A549 (cell line): ENCODE results near the gene ABCA1. TPM values are rescaled to one million over a fixed set of nuclear protein-coding genes. Genes with fewer than 3 reads are reported as not detected.
A peak's percentile ranks its signal among the peaks of the same experiment; 100 is the strongest.

Source experiments
- ATAC-seq, 2 experiments: fragments of 200-7000 bp in 1 of 2; fragments of >200 bp in 1 of 2; cut with Nextera tagmentation in 1 of 2; cut with Tn5 transposase in 1 of 2; 3 replicates each; pipeline versions ENCODE4 v1.8.0 to v1.9.1; 2018 to 2020; ENCODE audit warnings: mild to moderate bottlenecking in 1 of 2, moderate library complexity in 1 of 2
- CTCF ChIA-PET: fragments of 300-600 bp; sonication (Branson Sonifier 250); formaldehyde crosslinking; extraction: SDS; loops from one replicate; lab custom pipeline; 2021; ENCODE audit warnings: antibody characterized with exemption, inconsistent platforms; lab: Yijun Ruan, JAX
- POLR2A ChIA-PET: fragments of 350-600 bp; formaldehyde crosslinking; extraction: SDS; loops from one replicate; lab custom pipeline; 2021; ENCODE audit warnings: antibody characterized with exemption, inconsistent platforms; lab: Yijun Ruan, JAX
- DNase-seq, 2 experiments: peaks; one replicate each; pipeline versions ENCODE4 v3.0.0 to v3.0.0-alpha.2; 2011 to 2016; ENCODE audit warnings: low read depth in 1 of 2, low spot score in 1 of 2
- FAIRE-seq: peaks from 2 replicates; lab custom pipeline; 2011; peaks lifted over from hg19 to GRCh38; lab: Jason Lieb, UNC
- H3K27ac ChIP-seq, 2 experiments: fragments of >200 bp; sonication (Bioruptor Twin); formaldehyde crosslinking; 3 replicates each; pipeline ENCODE4 v1.5.1; 2016 to 2017
- H3K4me1 ChIP-seq: fragments of >200 bp; sonication (Bioruptor Twin); formaldehyde crosslinking; 3 replicates; pipeline ENCODE4 v1.6.1; 2016
- H3K4me2 ChIP-seq: fragments of >200 bp; sonication (Bioruptor Twin); formaldehyde crosslinking; 3 replicates; pipeline ENCODE4 v1.6.1; 2016
- H3K4me3 ChIP-seq: fragments of >200 bp; sonication (Bioruptor Twin); formaldehyde crosslinking; 3 replicates; pipeline ENCODE4 v1.5.1; 2016
- H3K9me3 ChIP-seq: fragments of >200 bp; sonication (Bioruptor Twin); formaldehyde crosslinking; 3 replicates; pipeline ENCODE4 v1.6.1; 2016
- ATOH8 ChIP-seq: fragments of 250-450 bp; sonication (Bioruptor Pico); IDR thresholded peaks from 2 replicates; pipeline ENCODE4 v1.5.0; 2020; ENCODE audit warnings: low read depth, mild to moderate bottlenecking, moderate library complexity
- CBX2 ChIP-seq: fragments of 200-600 bp; sonication (generic); IDR thresholded peaks from 2 replicates; pipeline ENCODE4 v1.6.1; 2016; ENCODE audit warnings: low read depth, mild to moderate bottlenecking, borderline replicate concordance
- CTCF ChIP-seq: fragments of >200 bp; sonication (Bioruptor Twin); formaldehyde crosslinking; IDR thresholded peaks from 3 replicates; pipeline ENCODE4 v1.5.1; 2016
- E2F6 ChIP-seq: IDR thresholded peaks from 2 replicates; pipeline ENCODE4 v1.6.1; 2012; ENCODE audit warnings: low read depth, borderline replicate concordance
- ELK1 ChIP-seq: fragments of 150-350 bp; IDR thresholded peaks from 2 replicates; pipeline ENCODE4 v1.6.1; 2014; ENCODE audit warnings: low read depth, mild to moderate bottlenecking, low read length
- FOSB ChIP-seq: fragments of 250-450 bp; sonication (Bioruptor Pico); IDR thresholded peaks from 2 replicates; pipeline ENCODE4 v1.5.0; 2020; ENCODE audit warnings: mild to moderate bottlenecking, moderate library complexity
- FOXS1 ChIP-seq: fragments of 250-450 bp; sonication (Bioruptor Pico); IDR thresholded peaks from 2 replicates; pipeline ENCODE4 v1.5.0; 2020; ENCODE audit warnings: mild to moderate bottlenecking, moderate library complexity
- HMGXB4 ChIP-seq: fragments of 250-450 bp; sonication (Bioruptor Pico); IDR thresholded peaks from 2 replicates; pipeline ENCODE4 v1.5.0; 2021; ENCODE audit warnings: mild to moderate bottlenecking, moderate library complexity, borderline replicate concordance
- KDM1A ChIP-seq: fragments of 200-600 bp; sonication (generic); IDR thresholded peaks from 2 replicates; pipeline ENCODE4 v1.6.1; 2016; ENCODE audit warnings: low read depth, mild to moderate bottlenecking
- MAZ ChIP-seq: fragments of 150-350 bp; IDR thresholded peaks from 2 replicates; pipeline ENCODE4 v1.6.1; 2014; ENCODE audit warnings: antibody characterized with exemption, low read depth, low read length, borderline replicate concordance
- NFE2L2 ChIP-seq: fragments of 150-350 bp; conservative IDR thresholded peaks from 2 replicates; pipeline ENCODE4 v1.6.1; 2014; ENCODE audit warnings: low read length
- PBX3 ChIP-seq: IDR thresholded peaks from 2 replicates; pipeline ENCODE4 v1.6.1; 2012
- POLR2A ChIP-seq: IDR thresholded peaks from 2 replicates; pipeline ENCODE4 v1.6.1; 2012; ENCODE audit warnings: mild to moderate bottlenecking, low read length
- RAD21 ChIP-seq, 2 experiments: fragments of >200 bp in 1 of 2; sonication (Bioruptor Twin) in 1 of 2; formaldehyde crosslinking in 1 of 2; IDR thresholded peaks in 1 of 2; conservative IDR thresholded peaks in 1 of 2; 2 replicates in 1 of 2; 3 replicates in 1 of 2; pipeline ENCODE4 v1.6.1; 2012 to 2018; ENCODE audit warnings: inconsistent platforms in 1 of 2
- RCOR1 ChIP-seq: fragments of 150-350 bp; IDR thresholded peaks from 2 replicates; pipeline ENCODE4 v1.6.1; 2014; ENCODE audit warnings: antibody characterized with exemption, low read length, low read depth
- RFX5 ChIP-seq: fragments of 450-650 bp; IDR thresholded peaks from 2 replicates; pipeline ENCODE4 v1.7.1; 2014; ENCODE audit warnings: antibody characterized with exemption, mild to moderate bottlenecking, moderate library complexity
- RNF2 ChIP-seq: fragments of 200-600 bp; sonication (generic); IDR thresholded peaks from 2 replicates; pipeline ENCODE4 v1.6.1; 2016; ENCODE audit warnings: low read depth, mild to moderate bottlenecking, antibody characterized with exemption, moderate library complexity, borderline replicate concordance
- TFCP2L1 ChIP-seq: fragments of 250-450 bp; sonication (Bioruptor Pico); IDR thresholded peaks from 2 replicates; pipeline ENCODE4 v1.5.0; 2021; ENCODE audit warnings: mild to moderate bottlenecking
- TP53 ChIP-seq: fragments of 250-450 bp; sonication (Bioruptor Pico); IDR thresholded peaks from 2 replicates; pipeline ENCODE4 v1.5.0; 2021; ENCODE audit warnings: mild to moderate bottlenecking, moderate library complexity
- ZFP36 ChIP-seq: fragments of 450-650 bp; IDR thresholded peaks from 2 replicates; pipeline ENCODE4 v1.6.1; 2014; ENCODE audit warnings: borderline replicate concordance; ENCODE audit not compliant: partially characterized antibody
- ZNF302 ChIP-seq: fragments of 250-450 bp; sonication (Bioruptor Pico); IDR thresholded peaks from 2 replicates; pipeline ENCODE4 v1.9.0; 2021; ENCODE audit warnings: inconsistent platforms, mild to moderate bottlenecking, moderate library complexity
- WGBS: methylation state at CpG from one replicate; pipeline ENCODE4 v1.1.6; 2017; ENCODE audit errors: missing lambda C conversion rate; 5-methylcytosine and 5-hydroxymethylcytosine counted together
- polyA plus RNA-seq, 4 experiments: library from polyadenylated mRNA; depleted of rRNA in 3 of 4; stranded (reverse); fragments of >200 nt; fragmentation: RNase III in 1 of 4; extraction: RNeasy Plus Mini Kit Qiagen cat#74134 plus additional on column Dnase treatment in 1 of 4; gene quantifications; 2 replicates in 3 of 4; 3 replicates in 1 of 4; pipeline ENCODE4 v1.2.3, GENCODE V29; 2011 to 2017
- TF ChIP-seq, protein P1 (sequence below): fragments of >200 bp; sonication (Bioruptor Twin); formaldehyde crosslinking; IDR thresholded peaks from 2 replicates; pipeline ENCODE4 v1.6.1; 2016
- TF ChIP-seq, protein P2 (sequence below): fragments of 450-650 bp; IDR thresholded peaks from 2 replicates; pipeline ENCODE4 v1.6.1; 2014; ENCODE audit warnings: antibody characterized with exemption
- TF ChIP-seq, protein P3 (sequence below): fragments of >200 bp; sonication (Bioruptor Twin); formaldehyde crosslinking; IDR thresholded peaks from 3 replicates; pipeline ENCODE4 v1.6.1; 2016

Gene ABCA1
- polyA plus RNA-seq, 2 of the 4 experiments (the other 2 are of a cell fraction) = 3.6 to 12.0 TPM

DNA sequence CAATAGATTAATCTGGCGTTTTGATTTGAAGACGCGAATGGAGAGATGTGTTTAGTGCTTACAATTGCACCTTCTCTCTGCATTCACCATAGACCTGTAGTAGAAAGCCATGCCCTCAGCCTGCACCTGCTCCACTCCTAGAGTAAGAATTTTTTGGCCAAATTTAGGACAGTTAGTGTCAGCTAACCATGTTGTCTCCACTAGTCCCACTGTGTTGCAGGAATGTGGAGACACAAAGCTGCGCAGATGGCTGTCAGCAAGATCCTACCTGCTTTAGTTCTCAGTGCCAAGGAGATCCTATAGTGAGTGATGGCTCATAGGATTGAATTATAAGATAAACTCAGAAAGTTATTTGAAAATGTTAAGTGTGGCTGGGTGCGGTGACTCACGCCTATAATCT, 35.1 kb upstream of the ABCA1 start (continued):
- TF ChIP-seq HMGXB4 (CRISPR knock-in tag) (no peak), RFX5 (no peak), CTCF (no peak), FOSB (no peak), KDM1A (no peak), E2F6 (no peak), ZFP36 (no peak), TP53 (CRISPR knock-in tag) (no peak), NFE2L2 (no peak), FOXS1 (CRISPR knock-in tag) (no peak)
- TF ChIP-seq, protein P1, sequence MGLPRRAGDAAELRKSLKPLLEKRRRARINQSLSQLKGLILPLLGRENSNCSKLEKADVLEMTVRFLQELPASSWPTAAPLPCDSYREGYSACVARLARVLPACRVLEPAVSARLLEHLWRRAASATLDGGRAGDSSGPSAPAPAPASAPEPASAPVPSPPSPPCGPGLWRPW = no peak
- TF ChIP-seq, all 56 proteins: peak for 0

DNA sequence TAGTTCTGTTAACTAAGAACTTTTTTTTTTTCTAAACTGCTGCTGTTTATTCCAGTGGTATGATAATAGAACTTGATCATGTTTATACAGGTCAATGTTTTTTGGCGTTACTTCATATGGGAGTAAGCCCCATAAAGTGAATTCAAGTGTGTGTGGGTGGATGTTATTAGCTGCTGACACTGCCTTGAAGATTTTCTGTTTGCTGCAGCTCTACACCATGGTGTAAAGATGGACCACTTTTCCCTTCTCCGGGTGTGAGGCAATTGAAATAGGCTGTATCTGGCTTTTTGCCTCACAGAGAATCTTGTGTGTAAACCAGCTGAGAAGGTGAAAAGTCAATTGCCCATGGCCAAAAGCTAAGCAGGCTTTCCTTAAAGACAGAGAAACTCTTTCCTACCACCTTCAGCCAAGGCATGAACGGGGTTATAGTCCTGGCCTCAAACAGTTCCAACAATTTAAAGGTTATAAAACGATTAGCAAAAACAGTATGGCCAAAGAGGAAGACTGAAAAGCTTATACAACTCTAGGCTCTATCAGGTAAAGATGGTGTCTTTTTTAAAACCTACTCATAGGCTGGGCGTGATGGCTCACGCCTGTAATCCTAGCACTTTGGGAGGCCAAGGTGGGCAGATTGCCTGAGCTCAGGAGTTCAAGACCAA, 33.9 kb upstream of the ABCA1 start:
- DNase-seq (no peak), ATAC-seq (no peak), FAIRE-seq (no peak)
- peaks cover 7% of the 10 kb centered on the region for H3K4me1 ChIP-seq
- TF ChIP-seq, protein P2, sequence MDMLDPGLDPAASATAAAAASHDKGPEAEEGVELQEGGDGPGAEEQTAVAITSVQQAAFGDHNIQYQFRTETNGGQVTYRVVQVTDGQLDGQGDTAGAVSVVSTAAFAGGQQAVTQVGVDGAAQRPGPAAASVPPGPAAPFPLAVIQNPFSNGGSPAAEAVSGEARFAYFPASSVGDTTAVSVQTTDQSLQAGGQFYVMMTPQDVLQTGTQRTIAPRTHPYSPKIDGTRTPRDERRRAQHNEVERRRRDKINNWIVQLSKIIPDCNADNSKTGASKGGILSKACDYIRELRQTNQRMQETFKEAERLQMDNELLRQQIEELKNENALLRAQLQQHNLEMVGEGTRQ = no peak
- TF ChIP-seq RNF2 (no peak), POLR2A (no peak), ZNF302 (CRISPR knock-in tag) (no peak), RCOR1 (no peak), PBX3 (no peak), CBX2 (no peak), RAD21 (conservative IDR thresholded peaks at IDR 0.05 in 1 of 2, IDR thresholded peaks at IDR 0.05 in 1 of 2) (no peak), TFCP2L1 (CRISPR knock-in tag) (no peak), ELK1 (no peak), FOXS1 (CRISPR knock-in tag) (no peak), ATOH8 (CRISPR knock-in tag) (no peak), FOSB (no peak), MAZ (no peak)
- TF ChIP-seq, protein P3, sequence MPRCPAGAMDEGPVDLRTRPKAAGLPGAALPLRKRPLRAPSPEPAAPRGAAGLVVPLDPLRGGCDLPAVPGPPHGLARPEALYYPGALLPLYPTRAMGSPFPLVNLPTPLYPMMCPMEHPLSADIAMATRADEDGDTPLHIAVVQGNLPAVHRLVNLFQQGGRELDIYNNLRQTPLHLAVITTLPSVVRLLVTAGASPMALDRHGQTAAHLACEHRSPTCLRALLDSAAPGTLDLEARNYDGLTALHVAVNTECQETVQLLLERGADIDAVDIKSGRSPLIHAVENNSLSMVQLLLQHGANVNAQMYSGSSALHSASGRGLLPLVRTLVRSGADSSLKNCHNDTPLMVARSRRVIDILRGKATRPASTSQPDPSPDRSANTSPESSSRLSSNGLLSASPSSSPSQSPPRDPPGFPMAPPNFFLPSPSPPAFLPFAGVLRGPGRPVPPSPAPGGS = no peak
- WGBS = 73% methylated on average over 6 of the region's 6 CpGs
- POLR2A ChIA-PET = interaction anchor here (0.7 kb wide), 1 partner anchor 103 kb away, joined by 4 read pairs; no protein-coding TSS in a partner anchor
- H3K4me2 ChIP-seq = 0 out of 3 replicates have a peak overlapping the region, but pooled peaks have one; percentile 3
- CTCF ChIA-PET = interaction anchor here (0.9 to 1.7 kb wide), 2 partner anchors 35 to 36 kb away, joined by 6 to 9 read pairs; no protein-coding TSS in a partner anchor
- H3K4me3 ChIP-seq = no peak overlapping the region
- no peaks in the 10 kb centered on the region for H3K9me3 ChIP-seq
- no peak overlapping the region for H3K27ac ChIP-seq
